ENCODE results near the gene RYK.

RYK gene

DNA sequence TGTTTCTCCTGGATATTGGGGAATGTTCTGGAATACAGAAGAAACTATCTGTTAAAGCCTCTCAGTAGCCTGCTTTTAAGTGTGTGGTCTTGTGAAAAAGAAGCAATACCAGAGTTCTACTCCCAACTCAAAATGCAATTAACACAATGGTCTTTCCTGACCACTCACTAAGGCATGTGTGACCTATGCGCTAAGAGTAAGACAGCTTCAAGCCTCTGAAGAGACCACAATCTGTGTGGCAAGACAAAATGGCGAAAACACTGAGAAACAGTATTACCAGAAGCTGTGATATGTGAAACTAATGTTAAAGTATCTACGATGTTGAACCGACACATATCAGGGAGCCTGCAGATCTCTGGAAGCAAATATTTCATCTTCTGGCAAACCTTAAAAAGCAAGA is 33.8 kb downstream of the RYK start:
- TF ChIP-seq CREB1 (IDR thresholded peaks at IDR 0.05; ENCODE audit: low read depth) (no peak), EP300 (IDR thresholded peaks at IDR 0.05; ENCODE audit: borderline replicate concordance) (no peak), RAD21 (IDR thresholded peaks at IDR 0.05; ENCODE audit: low read depth) (no peak), TCF12 (IDR thresholded peaks at IDR 0.05; ENCODE audit: low read depth) (no peak), YY1 (IDR thresholded peaks at IDR 0.05; ENCODE audit: low read depth) (no peak), NFIC (IDR thresholded peaks at IDR 0.05) (no peak), FOXM1 (IDR thresholded peaks at IDR 0.05; ENCODE audit: borderline replicate concordance, low read depth) (no peak), CEBPB (IDR thresholded peaks at IDR 0.05) (no peak), ZBTB7A (IDR thresholded peaks at IDR 0.05; ENCODE audit: low read depth) (no peak), EGR1 (IDR thresholded peaks at IDR 0.05) (no peak), TEAD4 (IDR thresholded peaks at IDR 0.05) (no peak), TAF1 (IDR thresholded peaks at IDR 0.05; ENCODE audit: low read depth) (no peak)
- TF ChIP-seq, protein P1, sequence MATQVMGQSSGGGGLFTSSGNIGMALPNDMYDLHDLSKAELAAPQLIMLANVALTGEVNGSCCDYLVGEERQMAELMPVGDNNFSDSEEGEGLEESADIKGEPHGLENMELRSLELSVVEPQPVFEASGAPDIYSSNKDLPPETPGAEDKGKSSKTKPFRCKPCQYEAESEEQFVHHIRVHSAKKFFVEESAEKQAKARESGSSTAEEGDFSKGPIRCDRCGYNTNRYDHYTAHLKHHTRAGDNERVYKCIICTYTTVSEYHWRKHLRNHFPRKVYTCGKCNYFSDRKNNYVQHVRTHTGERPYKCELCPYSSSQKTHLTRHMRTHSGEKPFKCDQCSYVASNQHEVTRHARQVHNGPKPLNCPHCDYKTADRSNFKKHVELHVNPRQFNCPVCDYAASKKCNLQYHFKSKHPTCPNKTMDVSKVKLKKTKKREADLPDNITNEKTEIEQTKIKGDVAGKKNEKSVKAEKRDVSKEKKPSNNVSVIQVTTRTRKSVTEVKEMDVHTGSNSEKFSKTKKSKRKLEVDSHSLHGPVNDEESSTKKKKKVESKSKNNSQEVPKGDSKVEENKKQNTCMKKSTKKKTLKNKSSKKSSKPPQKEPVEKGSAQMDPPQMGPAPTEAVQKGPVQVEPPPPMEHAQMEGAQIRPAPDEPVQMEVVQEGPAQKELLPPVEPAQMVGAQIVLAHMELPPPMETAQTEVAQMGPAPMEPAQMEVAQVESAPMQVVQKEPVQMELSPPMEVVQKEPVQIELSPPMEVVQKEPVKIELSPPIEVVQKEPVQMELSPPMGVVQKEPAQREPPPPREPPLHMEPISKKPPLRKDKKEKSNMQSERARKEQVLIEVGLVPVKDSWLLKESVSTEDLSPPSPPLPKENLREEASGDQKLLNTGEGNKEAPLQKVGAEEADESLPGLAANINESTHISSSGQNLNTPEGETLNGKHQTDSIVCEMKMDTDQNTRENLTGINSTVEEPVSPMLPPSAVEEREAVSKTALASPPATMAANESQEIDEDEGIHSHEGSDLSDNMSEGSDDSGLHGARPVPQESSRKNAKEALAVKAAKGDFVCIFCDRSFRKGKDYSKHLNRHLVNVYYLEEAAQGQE (IDR thresholded peaks at IDR 0.05; ENCODE audit: low read depth): no peak
- TF ChIP-seq, protein P2, sequence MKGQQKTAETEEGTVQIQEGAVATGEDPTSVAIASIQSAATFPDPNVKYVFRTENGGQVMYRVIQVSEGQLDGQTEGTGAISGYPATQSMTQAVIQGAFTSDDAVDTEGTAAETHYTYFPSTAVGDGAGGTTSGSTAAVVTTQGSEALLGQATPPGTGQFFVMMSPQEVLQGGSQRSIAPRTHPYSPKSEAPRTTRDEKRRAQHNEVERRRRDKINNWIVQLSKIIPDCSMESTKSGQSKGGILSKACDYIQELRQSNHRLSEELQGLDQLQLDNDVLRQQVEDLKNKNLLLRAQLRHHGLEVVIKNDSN (IDR thresholded peaks at IDR 0.05): no peak

DNA sequence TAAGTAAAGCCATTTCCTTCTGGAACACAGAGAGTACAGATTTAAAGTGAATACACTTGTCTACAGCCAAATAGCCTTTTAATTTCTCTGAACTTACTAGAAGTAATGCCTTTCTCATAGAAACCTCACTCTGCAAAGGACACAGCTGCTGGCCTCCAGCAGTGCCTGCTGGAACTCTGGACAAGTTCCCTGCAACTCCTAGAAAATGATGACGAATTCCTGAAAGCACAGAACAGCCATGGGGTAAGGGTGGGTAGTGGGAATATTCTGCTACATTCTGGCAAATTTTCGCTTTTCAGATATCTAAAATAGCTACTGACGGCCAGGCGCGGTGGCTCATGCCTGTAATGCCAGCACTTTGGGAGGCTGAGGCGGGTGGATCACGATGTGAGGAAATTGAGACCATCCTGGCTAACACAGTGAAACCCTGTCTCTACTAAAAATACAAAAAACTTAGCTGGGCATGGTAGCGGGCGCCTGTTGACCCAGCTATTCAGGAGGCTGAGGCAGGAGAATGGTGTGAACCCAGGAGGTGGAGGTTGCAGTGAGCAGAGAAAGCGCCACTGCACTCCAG is 34.4 kb downstream of the RYK start:
- TF ChIP-seq, protein P1 (IDR thresholded peaks at IDR 0.05; ENCODE audit: low read depth): no peak

DNA sequence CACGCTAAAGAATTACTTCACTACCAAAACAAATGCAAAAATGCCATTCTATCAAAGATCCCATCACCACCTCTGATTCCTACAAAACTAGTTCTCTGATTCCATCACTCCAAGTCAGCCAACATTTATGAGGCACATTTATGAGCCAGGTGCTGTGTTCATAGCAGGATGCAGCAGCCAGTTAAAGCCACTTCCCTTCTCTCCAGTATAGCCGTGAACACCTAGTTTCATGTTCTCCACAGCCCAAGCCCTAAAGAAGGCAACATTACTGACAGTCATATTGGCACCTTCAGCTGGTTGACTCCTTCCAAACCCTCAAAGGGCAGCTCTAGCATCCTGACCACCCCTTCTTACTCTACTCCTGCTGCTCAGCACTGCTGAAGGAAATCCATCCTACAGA is 36.4 kb downstream of the RYK start:
- TF ChIP-seq YY1 (IDR thresholded peaks at IDR 0.05; ENCODE audit: low read depth) (no peak), TEAD4 (IDR thresholded peaks at IDR 0.05) (no peak), TCF12 (IDR thresholded peaks at IDR 0.05; ENCODE audit: low read depth) (no peak), CEBPB (IDR thresholded peaks at IDR 0.05) (no peak), TAF1 (IDR thresholded peaks at IDR 0.05; ENCODE audit: low read depth) (no peak), RAD21 (IDR thresholded peaks at IDR 0.05; ENCODE audit: low read depth) (no peak), CREB1 (IDR thresholded peaks at IDR 0.05; ENCODE audit: low read depth) (no peak), ZBTB7A (IDR thresholded peaks at IDR 0.05; ENCODE audit: low read depth) (no peak), FOXM1 (IDR thresholded peaks at IDR 0.05; ENCODE audit: borderline replicate concordance, low read depth) (no peak)
- TF ChIP-seq, protein P2 (IDR thresholded peaks at IDR 0.05): no peak
- TF ChIP-seq, protein P1 (IDR thresholded peaks at IDR 0.05; ENCODE audit: low read depth): no peak
- TF ChIP-seq, protein P3, sequence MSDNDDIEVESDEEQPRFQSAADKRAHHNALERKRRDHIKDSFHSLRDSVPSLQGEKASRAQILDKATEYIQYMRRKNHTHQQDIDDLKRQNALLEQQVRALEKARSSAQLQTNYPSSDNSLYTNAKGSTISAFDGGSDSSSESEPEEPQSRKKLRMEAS (IDR thresholded peaks at IDR 0.05): no peak

DNA sequence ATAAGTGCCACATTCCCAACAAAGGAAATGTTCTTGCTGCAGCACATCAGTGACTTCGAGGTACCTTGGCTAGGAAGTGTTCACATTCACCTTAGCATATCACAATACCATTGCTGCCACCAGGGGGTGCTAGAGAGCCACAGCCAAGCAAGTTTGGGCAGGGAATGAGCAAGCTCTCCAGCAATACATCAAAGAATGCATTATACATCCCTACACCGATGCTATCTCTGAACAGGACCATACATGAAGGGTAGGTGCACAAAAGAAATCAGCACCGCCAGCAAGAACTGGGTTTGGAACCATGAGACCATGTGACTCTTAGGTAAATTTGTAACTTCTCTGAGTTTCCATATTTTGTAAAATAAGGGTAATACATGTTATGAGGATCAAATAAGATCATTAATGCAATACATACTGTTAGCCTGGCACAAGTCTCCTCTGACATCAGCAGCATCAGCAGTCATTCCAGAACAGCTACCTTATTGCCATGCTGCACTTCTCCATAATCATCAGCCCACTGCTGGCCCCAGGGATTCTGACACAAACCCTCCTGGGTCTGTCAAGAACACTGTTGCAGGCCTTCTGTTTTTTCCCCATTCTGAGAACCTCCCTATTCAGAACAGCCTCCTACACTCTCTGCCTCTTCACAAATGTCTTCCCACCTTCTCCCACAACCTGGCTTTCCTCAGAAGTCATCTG is 37.5 kb downstream of the RYK start:
- TF ChIP-seq RAD21 (IDR thresholded peaks at IDR 0.05; ENCODE audit: low read depth) (peak; percentile 93), YY1 (IDR thresholded peaks at IDR 0.05; ENCODE audit: low read depth) (no peak), TEAD4 (IDR thresholded peaks at IDR 0.05) (peak; percentile 70), ZBTB7A (IDR thresholded peaks at IDR 0.05; ENCODE audit: low read depth) (no peak)
- TF ChIP-seq, protein P2 (IDR thresholded peaks at IDR 0.05): no peak

Measured in Ishikawa (cell line).